ENCODE results near the gene NRGN. TPM values are rescaled to one million over a fixed set of nuclear protein-coding genes. Genes with fewer than 3 reads are reported as not detected.
A peak's percentile ranks its signal among the peaks of the same experiment; 100 is the strongest.

Gene NRGN
- total RNA-seq, 6 experiments from 2014 or later: 0.43 to 4.6 (median 1.4) TPM; not detected in 1

DNA sequence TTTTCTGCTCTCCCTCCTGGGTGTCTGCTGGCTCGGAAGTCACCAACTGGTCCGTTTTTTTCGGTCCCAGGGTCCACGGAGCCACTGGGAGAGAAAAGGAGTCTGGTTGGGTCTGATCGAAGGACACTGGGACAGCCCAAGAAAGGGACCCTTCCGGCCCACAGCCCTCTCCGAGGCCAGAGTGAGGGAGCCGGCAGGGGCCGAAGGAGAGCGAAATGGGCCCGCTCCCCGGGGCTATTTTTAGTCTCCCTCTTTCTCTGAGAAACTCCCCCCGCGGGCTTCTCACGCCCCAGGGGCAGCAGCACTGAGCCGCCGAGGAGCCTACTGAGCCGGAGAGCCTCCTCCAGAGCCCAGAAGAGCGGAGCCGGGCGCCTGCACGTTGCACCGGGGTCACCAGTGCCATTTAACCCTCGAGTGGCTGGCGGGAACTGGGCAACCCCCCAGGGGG, 20.5 kb downstream of the NRGN start:
- intact Hi-C loops (cut with DNase I): loop anchor here (5.0 kb wide), 1 partner anchor 88 kb away; the partner anchor contains the start of genes SIAE (in 2 of the 2) and SPA17 (in 2 of the 2)
- peak overlapping the region; percentile 53 to 55 (median 54) for H3K4me3 ChIP-seq
- peaks cover 0 to 25% of the 10 kb centered on the region in 2 donors for H3K27me3 ChIP-seq
- DNase-seq: no peak
- peaks cover 0 to 29% (median 5%) of the 10 kb centered on the region in 4 donors for H3K4me1 ChIP-seq
- no peak for ATAC-seq
- no peak for TF ChIP-seq POLR2A (IDR thresholded peaks at IDR 0.05)
- TF ChIP-seq, protein P1, sequence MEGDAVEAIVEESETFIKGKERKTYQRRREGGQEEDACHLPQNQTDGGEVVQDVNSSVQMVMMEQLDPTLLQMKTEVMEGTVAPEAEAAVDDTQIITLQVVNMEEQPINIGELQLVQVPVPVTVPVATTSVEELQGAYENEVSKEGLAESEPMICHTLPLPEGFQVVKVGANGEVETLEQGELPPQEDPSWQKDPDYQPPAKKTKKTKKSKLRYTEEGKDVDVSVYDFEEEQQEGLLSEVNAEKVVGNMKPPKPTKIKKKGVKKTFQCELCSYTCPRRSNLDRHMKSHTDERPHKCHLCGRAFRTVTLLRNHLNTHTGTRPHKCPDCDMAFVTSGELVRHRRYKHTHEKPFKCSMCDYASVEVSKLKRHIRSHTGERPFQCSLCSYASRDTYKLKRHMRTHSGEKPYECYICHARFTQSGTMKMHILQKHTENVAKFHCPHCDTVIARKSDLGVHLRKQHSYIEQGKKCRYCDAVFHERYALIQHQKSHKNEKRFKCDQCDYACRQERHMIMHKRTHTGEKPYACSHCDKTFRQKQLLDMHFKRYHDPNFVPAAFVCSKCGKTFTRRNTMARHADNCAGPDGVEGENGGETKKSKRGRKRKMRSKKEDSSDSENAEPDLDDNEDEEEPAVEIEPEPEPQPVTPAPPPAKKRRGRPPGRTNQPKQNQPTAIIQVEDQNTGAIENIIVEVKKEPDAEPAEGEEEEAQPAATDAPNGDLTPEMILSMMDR (IDR thresholded peaks at IDR 0.05): no peak
- H3K36me3 ChIP-seq: no peaks in the 10 kb centered on the region
- no peaks in the 10 kb centered on the region for H3K9me3 ChIP-seq
- H3K27ac ChIP-seq: peak overlapping the region; percentile 59 to 87 (median 67)
- 7% methylated on average over 6 of the region's 25 CpGs for WGBS (ENCODE audit: insufficient coverage, low coverage, low lambda C conversion rate, missing lambda C conversion rate)

DNA sequence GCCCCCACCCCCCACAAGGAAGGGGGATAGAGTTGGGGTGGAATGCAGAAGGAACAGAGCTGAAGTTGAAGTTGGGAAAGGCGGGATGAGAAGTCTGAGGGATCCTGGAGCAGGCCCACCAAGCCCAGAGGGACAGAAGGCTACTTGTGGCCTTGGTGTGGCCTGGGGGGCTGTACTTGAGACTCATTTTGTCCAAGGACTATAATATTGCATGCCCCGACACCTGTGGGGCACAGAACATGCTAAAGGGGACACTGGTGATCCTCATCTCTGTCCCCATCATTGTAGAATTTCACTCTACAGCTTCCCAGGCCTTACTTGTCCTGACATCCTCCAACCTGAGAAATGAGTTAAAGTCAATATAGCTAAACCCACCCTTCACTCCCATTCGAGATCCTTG, 21.1 kb downstream of the NRGN start:
- no peak for TF ChIP-seq POLR2A (IDR thresholded peaks at IDR 0.05)
- TF ChIP-seq, protein P1 (IDR thresholded peaks at IDR 0.05): no peak
- peak overlapping the region; percentile 53 to 55 (median 54) for H3K4me3 ChIP-seq
- no peaks in the 10 kb centered on the region for H3K36me3 ChIP-seq
- H3K27ac ChIP-seq: peak overlapping the region; percentile 59 to 87 (median 67)
- DNase-seq: no peak
- no peaks in the 10 kb centered on the region for H3K9me3 ChIP-seq
- ATAC-seq: no peak
- peaks cover 0 to 29% (median 5%) of the 10 kb centered on the region in 4 donors for H3K4me1 ChIP-seq
- intact Hi-C loops (cut with DNase I): loop anchor here (5.0 kb wide), 1 partner anchor 89 kb away; the partner anchor contains the start of genes SIAE (in 2 of the 2) and SPA17 (in 2 of the 2)
- 25% methylated on average over 1 of the region's 3 CpGs for WGBS (ENCODE audit: insufficient coverage, low coverage, low lambda C conversion rate, missing lambda C conversion rate)
- peaks cover 0 to 25% of the 10 kb centered on the region in 2 donors for H3K27me3 ChIP-seq

DNA sequence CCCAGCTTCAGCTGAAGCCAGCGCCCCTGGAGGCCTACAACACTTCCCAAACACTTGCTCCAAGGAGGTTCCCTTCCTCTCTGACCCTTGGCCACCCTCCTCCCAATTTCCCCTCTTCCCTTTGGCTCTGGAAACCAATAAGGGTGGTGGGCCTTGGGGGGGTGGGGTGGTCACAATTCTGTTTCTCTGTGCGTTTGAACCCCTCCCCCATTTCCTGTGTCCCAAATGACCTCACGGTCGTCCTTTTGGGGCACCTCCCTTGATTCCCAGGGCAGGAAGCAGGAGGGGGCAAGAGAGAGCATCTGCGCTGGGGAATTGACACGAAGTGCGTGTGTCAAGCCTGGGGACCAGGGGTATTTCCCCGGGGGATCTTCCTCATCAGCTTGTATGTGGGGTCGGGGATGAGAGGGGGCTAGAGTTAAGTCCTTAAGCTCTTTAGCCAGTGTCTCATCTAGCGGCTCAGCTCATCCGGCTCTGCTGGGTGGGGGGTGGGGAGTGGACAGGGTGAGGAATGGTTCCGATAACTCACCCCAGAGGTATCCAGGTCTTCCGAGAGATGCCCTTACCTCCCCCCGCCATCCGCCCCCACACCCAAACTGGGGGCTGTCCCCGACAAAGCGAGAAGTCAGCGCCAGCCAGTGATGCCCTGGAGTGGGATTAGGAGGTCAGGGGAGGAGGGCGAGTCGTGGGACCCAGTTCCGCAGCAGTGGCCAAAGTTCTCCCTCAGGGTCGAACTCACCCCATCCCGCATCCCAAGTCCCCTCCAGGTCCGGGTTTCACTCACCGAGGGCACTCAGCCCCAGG, 21.8 kb downstream of the NRGN start:
- ATAC-seq (no peak), DNase-seq (no peak)
- TF ChIP-seq, protein P1 (IDR thresholded peaks at IDR 0.05): no peak
- TF ChIP-seq POLR2A (IDR thresholded peaks at IDR 0.05): no peak
- peaks cover 0 to 2% (median 0%) of the 10 kb centered on the region in 4 donors for H3K36me3 ChIP-seq
- peak overlapping the region; percentile 59 to 87 (median 67) for H3K27ac ChIP-seq
- WGBS (ENCODE audit: insufficient coverage, low coverage, low lambda C conversion rate, missing lambda C conversion rate): 8% methylated on average over 8 of the region's 25 CpGs
- H3K4me3 ChIP-seq: peak overlapping the region; percentile 53 to 55 (median 54)
- H3K27me3 ChIP-seq: peaks cover 0 to 25% of the 10 kb centered on the region in 2 donors
- H3K9me3 ChIP-seq: no peaks in the 10 kb centered on the region
- intact Hi-C loops (cut with DNase I): loop anchor here (5.0 kb wide), 1 partner anchor 89 kb away; the partner anchor contains the start of genes SIAE (in 2 of the 2) and SPA17 (in 2 of the 2)
- peaks cover 0 to 29% (median 5%) of the 10 kb centered on the region in 4 donors for H3K4me1 ChIP-seq

GRCh38 chr11:124762105-124762623, 22.4 kb downstream of the NRGN start, which contains the start of gene ESAM:
ESAM (minus strand) TSS chr11:124762290; CDS start chr11:124762154, 136 bp downstream.
- Histone ChIP-seq H3K27me3 (peaks cover 0 to 25% of the 10 kb centered on the region in 2 donors), H3K4me1 (peaks cover 0 to 29% (median 5%) of the 10 kb centered on the region in 4 donors), H3K36me3 (peaks cover 0 to 9% (median 0%) of the 10 kb centered on the region in 4 donors), H3K4me3 (peak within 1 kb of the TSS; percentile 53 to 55 (median 54)), H3K9me3 (no peaks in the 10 kb centered on the region), H3K27ac (peak within 1 kb of the TSS; percentile 59 to 87 (median 67))
- peak in 2 of 3 donors; percentile 71 to 78 for DNase-seq
- peak; percentile 56 to 69 (median 59) for ATAC-seq
- intact Hi-C loops (cut with DNase I): loop anchor here (5.0 kb wide), 1 partner anchor 90 kb away; the partner anchor contains the start of genes SIAE (in 2 of the 2) and SPA17 (in 2 of the 2)
- WGBS (ENCODE audit: insufficient coverage, low coverage, low lambda C conversion rate, missing lambda C conversion rate): 0% methylated on average over 6 of the region's 55 CpGs
- TF ChIP-seq, protein P1 (IDR thresholded peaks at IDR 0.05): no peak
- TF ChIP-seq POLR2A (IDR thresholded peaks at IDR 0.05): peak; percentile 50
